Epithelial cell of alveolus of lung (primary cell): ENCODE results near the gene GPHN. TPM values are rescaled to one million over a fixed set of nuclear protein-coding genes. Genes with fewer than 3 reads are reported as not detected.

Experiments
- total RNA-seq: library from RNA; depleted of rRNA; stranded (reverse); fragments of >200 nt; gene quantifications from 2 replicates; pipeline ENCODE4 v1.2.1, GENCODE V29; 2015

GPHN gene
- total RNA-seq = 5.7 and 13.4 TPM in 2 replicates

DNA sequence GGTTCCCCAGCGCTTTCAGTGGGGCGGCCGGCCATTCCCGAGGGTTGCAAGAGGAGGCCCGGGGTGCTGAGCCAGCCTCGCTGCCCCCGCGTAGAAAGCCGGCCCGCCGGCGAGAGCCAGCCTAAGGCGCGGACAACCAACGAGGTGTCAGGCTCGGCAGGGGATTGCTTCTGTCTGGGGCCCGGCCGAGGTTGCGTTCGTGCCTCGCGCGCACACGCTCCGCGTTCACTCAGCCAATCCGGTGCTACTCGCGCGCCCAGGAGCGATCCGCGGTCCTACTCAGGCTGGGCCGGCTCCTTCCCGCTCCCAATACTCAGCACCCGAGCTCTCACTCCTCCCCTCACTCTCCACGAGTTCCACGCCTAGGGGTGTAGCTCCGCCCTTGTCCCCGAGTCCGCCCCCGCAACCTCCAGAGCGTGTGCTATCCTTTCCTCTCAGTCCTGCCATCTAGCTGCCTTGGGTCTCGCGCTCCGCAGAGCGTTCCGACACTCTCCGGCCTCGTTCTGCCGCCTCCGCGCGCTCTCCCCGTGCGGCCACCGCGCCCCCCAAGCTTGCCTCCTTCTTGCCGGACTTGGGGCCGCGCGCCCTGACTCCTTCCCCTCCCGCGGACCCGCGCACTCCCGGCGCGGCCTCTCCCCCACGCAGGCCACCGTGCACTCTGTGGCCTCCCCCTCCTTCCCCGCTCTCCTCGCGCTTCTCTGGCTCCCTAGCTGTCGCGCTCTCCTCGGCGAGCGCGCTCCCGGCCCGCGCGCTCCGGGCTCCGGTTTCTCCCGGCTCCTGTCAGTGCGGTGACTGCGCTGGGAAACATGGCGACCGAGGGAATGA, at the start of gene GPHN:
Gene GPHN (plus strand): TSS at position 426 of the 825 bp plus-strand sequence.

DNA sequence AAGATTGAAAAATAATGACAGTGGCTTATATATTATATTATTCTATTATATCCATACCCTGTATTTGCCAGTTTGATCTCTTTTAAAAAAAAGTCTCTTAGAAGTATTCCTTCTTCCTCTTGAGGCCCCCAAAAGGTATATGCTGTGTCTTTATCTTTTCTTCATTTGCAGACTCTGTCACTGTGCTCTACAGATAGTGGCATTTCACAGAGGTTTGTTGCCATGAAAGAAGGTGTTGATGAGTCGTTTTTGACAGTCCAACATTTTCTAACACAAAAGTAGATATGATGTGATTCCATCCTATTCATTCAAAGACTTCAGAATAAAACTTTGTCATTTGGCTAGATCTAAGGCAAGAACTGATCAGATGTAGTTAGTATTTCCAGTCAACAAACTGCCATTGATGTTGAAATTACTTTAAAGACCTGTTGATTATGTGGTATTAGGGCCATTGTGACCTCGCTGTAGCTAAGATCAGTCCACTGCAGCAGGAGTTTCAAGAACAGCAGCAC, 22.0 kb upstream of the GPHN start, which contains the start of gene CCDC196:
Gene CCDC196 (plus strand): TSS at position 462 of the 512 bp plus-strand sequence. CDS start 132 bp downstream, outside the sequence.

Other genes starting within 250 kb of the GPHN start
- gene CCDC196, start 21.8 kb upstream of the GPHN start, total RNA-seq = not detected in 2 replicates